ENCODE measurements around the gene RPIA. TPM values are rescaled to one million over a fixed set of nuclear protein-coding genes. Genes with fewer than 3 reads are reported as not detected.
A peak's percentile ranks its signal among the peaks of the same experiment; 100 is the strongest.
"Not testable (repeated sequence)": the region's sequence is repeated elsewhere in the genome, so short reads cannot be mapped to it uniquely, and the experiment has no call there.

RPIA gene
- total RNA-seq, 1 experiment from 2014 or later = 32.5 TPM

GRCh38 chr2:88724643-88725332, 33.3 kb downstream of the RPIA start:
- in situ Hi-C loops (cut with HindIII; ENCODE audit: low sequenced_read_pairs) = no loop called here
- no peak for DNase-seq (ENCODE audit: low spot score)

- in situ Hi-C loops (cut with HindIII; ENCODE audit: low sequenced_read_pairs) = no loop called here
- no peak for DNase-seq (ENCODE audit: low spot score)
Measured at GRCh38 chr2:88729061-88729745, 37.7 kb downstream of the RPIA start.

GRCh38 chr2:88733155-88733902, 41.9 kb downstream of the RPIA start:
- DNase-seq (ENCODE audit: low spot score) = no peak
- in situ Hi-C loops (cut with HindIII; ENCODE audit: low sequenced_read_pairs) = no loop called here

DNA sequence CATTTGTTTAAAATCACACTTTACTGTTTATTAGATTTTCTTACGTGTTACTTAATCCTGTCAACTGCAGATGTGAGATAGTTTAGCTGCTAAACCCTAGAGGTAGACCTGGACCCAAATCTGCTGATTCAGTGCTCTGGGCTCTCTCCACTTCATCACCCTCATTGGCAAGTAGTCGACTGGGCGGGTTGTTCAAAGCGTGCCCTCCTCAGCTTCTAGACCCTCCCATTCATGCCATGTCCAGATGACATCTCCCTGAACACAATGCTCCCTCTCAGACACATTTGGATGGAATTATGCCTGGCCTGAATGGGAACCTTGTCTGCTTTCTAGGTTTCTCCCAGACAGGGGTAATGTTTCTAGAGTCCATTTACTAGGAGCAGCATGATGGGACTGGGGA, 43.7 kb downstream of the RPIA start:
- in situ Hi-C loops (cut with HindIII; ENCODE audit: low sequenced_read_pairs) = no loop called here
- DNase-seq (ENCODE audit: low spot score) = no peak

- DNase-seq (ENCODE audit: low spot score) = no peak
- in situ Hi-C loops (cut with HindIII; ENCODE audit: low sequenced_read_pairs) = no loop called here
Measured at GRCh38 chr2:88735853-88736252, 44.4 kb downstream of the RPIA start.

DNA sequence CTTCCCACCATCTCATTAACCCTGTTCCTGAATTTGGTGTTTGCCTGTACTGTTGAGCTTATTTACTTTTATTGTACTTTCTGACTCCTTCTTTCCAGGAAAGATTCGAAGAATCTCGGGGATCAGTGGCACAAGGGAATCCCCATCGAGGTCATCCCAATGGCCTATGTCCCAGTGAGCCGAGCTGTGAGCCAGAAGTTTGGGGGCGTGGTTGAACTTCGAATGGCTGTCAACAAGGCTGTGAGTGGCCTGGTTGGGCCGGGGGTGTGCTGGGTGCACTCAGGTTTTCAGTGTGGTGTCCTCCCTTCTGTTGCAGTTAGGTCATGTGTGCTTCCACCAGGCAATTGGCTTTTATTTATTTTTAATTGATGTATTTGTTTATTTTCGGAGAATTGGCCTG, 45.0 kb downstream of the RPIA start:
- no peak for DNase-seq (ENCODE audit: low spot score)
- in situ Hi-C loops (cut with HindIII; ENCODE audit: low sequenced_read_pairs) = no loop called here

- DNase-seq (ENCODE audit: low spot score) = no peak
- in situ Hi-C loops (cut with HindIII; ENCODE audit: low sequenced_read_pairs) = no loop called here
Measured at GRCh38 chr2:88737385-88737784, 45.9 kb downstream of the RPIA start.

DNA sequence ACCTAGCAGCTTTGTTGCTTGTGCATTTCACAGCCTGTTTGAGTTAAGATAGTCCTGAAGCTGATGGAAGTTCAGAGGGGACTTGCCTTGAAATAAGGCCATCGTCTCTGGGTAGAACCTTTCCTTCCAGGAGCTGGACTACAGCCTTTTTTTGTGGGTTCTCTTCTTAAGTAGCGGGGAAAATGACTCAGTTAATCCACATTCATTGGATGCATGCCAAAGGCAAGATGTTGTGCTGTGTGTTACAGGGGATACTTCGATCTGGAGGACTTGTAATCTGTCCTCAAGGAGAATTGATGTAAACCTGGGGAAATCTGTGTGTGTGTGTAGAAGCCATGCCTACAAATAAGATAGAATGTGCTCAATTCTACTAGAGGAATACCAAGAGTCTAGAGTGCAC, 46.8 kb downstream of the RPIA start:
- in situ Hi-C loops (cut with HindIII; ENCODE audit: low sequenced_read_pairs) = no loop called here
- DNase-seq (ENCODE audit: low spot score) = no peak

- in situ Hi-C loops (cut with HindIII; ENCODE audit: low sequenced_read_pairs) = no loop called here
- peak; percentile 61 for DNase-seq (ENCODE audit: low spot score)
Measured at GRCh38 chr2:88739985-88740600, 48.6 kb downstream of the RPIA start.

- no peak for DNase-seq (ENCODE audit: low spot score)
- in situ Hi-C loops (cut with HindIII; ENCODE audit: low sequenced_read_pairs) = no loop called here
Measured at GRCh38 chr2:88746929-88747490, 55.5 kb downstream of the RPIA start.

GRCh38 chr2:88747990-88748389, 56.5 kb downstream of the RPIA start:
- in situ Hi-C loops (cut with HindIII; ENCODE audit: low sequenced_read_pairs) = no loop called here
- DNase-seq (ENCODE audit: low spot score) = no peak

DNA sequence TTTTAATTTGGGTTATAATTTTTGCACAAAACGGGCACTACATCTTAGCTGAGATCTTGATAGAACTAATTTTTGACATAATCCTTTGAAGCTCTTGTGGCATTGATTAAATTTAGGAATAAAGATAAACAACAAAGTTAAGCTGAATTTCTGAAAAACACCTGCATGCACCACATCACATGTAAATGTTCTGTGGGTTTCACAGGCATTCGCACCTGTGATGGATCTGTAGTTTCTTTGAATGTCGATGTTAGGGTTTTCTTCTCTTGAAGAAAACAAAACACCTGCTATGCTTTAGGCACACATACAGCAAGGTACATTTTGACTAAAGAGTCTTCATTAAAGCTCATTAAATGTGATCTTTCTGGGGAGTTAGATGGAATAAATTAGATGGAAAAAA, 60.3 kb downstream of the RPIA start:
- in situ Hi-C loops (cut with HindIII; ENCODE audit: low sequenced_read_pairs) = no loop called here
- no peak for DNase-seq (ENCODE audit: low spot score)

- in situ Hi-C loops (cut with HindIII; ENCODE audit: low sequenced_read_pairs) = no loop called here
- DNase-seq (ENCODE audit: low spot score) = no peak
Measured at GRCh38 chr2:88753833-88754584, 62.5 kb downstream of the RPIA start.

DNA sequence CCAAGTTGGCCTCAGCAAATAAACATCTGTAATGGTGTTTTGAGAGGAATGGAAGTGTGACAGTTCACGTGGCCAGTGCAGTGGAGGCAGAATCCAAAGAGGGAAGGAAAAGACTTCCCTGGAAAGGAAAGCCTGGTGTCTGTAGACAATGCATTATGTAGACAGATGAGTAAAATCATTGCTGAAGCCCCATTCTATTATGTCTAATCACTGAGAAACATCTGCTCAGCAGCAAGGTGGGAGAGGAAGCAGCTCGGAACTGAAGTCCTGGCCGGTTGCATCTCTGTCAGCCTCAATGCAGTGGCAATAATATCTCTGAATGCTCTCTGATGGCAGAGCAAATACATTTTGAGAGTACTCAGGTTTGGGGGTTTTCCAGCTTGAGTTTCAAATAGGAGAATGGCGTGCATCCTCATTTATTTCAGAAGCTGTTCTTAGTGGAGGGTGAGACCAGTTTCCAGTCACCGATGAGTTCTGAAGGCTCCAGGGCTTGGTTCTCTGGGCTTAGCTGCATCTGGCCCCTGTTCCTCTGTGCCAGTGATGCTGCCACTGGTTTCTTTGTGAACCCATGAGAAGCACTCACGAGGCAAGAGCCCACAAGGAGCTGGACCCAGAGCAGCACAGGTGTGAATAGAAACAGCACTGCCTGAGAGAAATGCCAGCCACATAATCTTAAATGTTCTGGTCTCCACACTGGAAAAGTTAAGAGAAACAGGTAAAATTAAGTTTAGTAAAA, 63.3 kb downstream of the RPIA start:
- DNase-seq (ENCODE audit: low spot score) = no peak
- in situ Hi-C loops (cut with HindIII; ENCODE audit: low sequenced_read_pairs) = no loop called here

GRCh38 chr2:88755836-88756235, 64.4 kb downstream of the RPIA start:
- in situ Hi-C loops (cut with HindIII; ENCODE audit: low sequenced_read_pairs) = no loop called here
- DNase-seq (ENCODE audit: low spot score) = no peak

GRCh38 chr2:88757025-88757424, 65.6 kb downstream of the RPIA start:
- no peak for DNase-seq (ENCODE audit: low spot score)
- in situ Hi-C loops (cut with HindIII; ENCODE audit: low sequenced_read_pairs) = no loop called here

DNA sequence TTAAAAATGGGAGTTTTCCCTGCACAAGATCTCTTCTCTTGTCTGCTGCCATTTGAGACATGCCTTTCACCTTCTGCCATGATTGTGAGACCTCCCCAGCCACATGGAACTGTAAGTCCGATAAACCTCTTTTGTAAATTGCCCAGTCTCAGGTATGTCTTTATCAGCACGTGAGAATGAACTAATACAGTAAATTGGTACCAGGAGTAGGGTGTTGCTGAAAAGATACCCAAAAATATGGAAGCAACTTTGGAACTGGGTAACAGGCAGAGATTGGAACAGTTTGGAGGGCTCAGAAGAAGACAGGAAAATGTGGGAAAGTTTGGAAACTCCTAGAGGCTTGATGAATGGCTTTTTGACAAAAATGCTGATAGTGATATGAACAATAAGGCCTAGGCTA, 67.2 kb downstream of the RPIA start:
- in situ Hi-C loops (cut with HindIII; ENCODE audit: low sequenced_read_pairs); DNase-seq (ENCODE audit: low spot score): not testable (repeated sequence)

- no peak for DNase-seq (ENCODE audit: low spot score)
- in situ Hi-C loops (cut with HindIII; ENCODE audit: low sequenced_read_pairs) = no loop called here
Measured at GRCh38 chr2:88760819-88761598, 69.5 kb downstream of the RPIA start.
